Bronchial epithelial cell (primary cell): ENCODE measurements around the gene DYNLRB1. TPM values are rescaled to one million over a fixed set of nuclear protein-coding genes. Genes with fewer than 3 reads are reported as not detected.

ENCODE experiments used
- DNase-seq: peaks from one replicate; pipeline ENCODE4 v3.0.0-alpha.2; 2010; ENCODE audit warnings: low read depth
- FAIRE-seq: peaks from 2 replicates; lab custom pipeline; 2011; peaks lifted over from hg19 to GRCh38; lab: Jason Lieb, UNC
- H3K27me3 ChIP-seq: 2 replicates; pipeline ENCODE4 v1.5.1; 2011; ENCODE audit warnings: low read length; ENCODE audit not compliant: control insufficient read depth, insufficient read depth
- H3K36me3 ChIP-seq: 2 replicates; pipeline ENCODE4 v1.5.1; 2011; ENCODE audit warnings: low read length; ENCODE audit not compliant: control insufficient read depth, insufficient read depth
- H3K4me3 ChIP-seq: 2 replicates; pipeline ENCODE4 v1.5.1; 2011; ENCODE audit warnings: mild to moderate bottlenecking, low read depth, low read length, control low read depth
- CTCF ChIP-seq: IDR thresholded peaks from 2 replicates; pipeline ENCODE4 v1.5.1; 2011; ENCODE audit warnings: mild to moderate bottlenecking, moderate library complexity, low read length, control low read depth, inconsistent platforms; ENCODE audit not compliant: insufficient read depth, severe bottlenecking
- total RNA-seq: library from RNA; depleted of rRNA; stranded (reverse); fragments of >200 nt; gene quantifications from 2 replicates; pipeline ENCODE4 v1.2.1, GENCODE V29; 2014

The DYNLRB1 gene
- total RNA-seq, 1 donor from 2014 or later, result 12.6 TPM

DNA sequence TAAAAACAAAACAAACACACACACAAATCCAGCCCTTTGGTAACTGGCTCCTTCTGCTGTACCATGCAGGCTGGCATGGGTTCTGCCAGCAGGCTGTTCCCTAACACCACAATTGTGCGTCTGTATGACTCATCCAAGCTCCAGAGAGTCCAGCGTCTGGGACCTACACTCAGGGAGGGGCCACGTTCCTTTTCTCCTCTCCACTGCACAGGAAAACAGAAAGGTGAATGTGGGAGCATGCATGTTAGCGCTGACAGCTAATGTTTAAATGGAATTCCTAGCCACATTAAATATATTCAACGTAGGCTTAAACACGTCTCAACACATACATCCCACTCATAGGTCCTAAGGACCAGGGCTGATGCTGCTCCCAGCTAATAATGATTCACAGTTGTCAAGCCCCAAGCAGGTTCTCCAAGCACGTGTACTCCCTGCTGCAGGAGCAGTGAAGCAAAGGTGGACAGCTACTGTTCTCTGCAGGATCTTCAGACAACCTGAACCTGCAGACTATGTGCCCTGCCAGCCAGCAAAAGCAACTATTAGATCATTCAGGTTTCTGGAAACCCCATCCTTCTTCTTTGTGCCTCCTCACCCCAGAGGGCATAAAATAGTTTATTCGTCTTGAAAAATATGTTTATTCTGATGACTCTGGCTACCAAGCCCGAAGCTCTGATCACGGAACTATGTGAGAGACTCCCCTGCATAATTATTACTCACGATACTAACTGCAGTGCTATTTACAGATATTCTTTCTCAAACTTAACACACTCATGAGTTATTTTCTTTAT, 63.2 kb downstream of the DYNLRB1 start:
- peak; percentile 95 for FAIRE-seq

DNA sequence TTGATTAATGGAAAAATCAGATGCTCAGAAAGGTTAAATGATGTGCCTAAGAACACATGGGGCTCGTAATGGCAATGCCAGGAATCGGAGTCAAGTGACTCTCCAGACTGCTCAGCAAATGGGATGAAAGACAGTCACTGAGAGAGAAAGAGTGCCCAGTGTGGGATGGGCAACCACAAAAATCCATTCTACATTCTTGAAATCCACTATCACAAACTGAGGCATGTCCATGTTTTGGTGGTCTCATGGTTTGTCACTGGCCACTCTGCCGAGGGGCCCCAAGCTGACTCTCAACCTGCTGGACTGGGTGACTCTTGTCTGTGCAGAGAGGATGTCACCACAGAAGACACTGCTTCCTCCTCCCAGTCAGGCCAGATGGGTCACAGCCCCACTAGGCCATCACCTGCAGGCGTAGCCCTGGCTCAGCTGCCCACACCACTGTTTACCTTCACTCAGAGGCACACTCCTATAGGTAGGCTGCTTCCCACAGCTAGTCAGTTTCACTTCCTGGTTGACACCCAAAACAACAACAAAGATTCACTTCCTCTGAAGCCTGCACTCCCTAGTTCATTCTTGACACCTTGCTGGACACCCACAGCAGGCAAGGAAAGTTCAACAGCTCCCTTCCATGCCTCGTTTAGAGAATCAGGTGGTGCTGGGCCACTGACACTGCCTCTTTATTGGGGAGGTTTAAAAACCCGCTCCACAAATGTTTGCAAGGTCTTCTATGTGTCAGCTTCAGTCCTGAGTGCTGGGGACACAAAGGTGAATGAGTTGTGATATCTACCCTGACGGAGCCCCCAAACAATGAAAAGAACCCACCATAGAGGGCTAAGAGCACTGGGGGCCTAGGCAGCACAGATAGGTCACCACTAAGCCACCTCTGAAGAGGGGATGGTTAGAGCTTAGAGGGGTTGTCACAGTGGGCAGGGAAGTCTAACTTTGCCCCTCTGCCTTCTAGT, 64.0 kb downstream of the DYNLRB1 start:
- Histone ChIP-seq H3K27me3 (no peaks in the 10 kb centered on the region), H3K4me3 (no peak overlapping the region), H3K36me3 (peaks cover 3% of the 10 kb centered on the region)
- DNase-seq (peak; percentile 44), FAIRE-seq (no peak)
- no peak for TF ChIP-seq CTCF

More for the DNA sequence above, 63.2 kb downstream of the DYNLRB1 start:
- no peak overlapping the region for H3K4me3 ChIP-seq
- TF ChIP-seq CTCF, result peak; percentile 79
- H3K27me3 ChIP-seq, result no peaks in the 10 kb centered on the region
- DNase-seq, result peak; percentile 99
- H3K36me3 ChIP-seq, result peaks cover 1% of the 10 kb centered on the region

DNA sequence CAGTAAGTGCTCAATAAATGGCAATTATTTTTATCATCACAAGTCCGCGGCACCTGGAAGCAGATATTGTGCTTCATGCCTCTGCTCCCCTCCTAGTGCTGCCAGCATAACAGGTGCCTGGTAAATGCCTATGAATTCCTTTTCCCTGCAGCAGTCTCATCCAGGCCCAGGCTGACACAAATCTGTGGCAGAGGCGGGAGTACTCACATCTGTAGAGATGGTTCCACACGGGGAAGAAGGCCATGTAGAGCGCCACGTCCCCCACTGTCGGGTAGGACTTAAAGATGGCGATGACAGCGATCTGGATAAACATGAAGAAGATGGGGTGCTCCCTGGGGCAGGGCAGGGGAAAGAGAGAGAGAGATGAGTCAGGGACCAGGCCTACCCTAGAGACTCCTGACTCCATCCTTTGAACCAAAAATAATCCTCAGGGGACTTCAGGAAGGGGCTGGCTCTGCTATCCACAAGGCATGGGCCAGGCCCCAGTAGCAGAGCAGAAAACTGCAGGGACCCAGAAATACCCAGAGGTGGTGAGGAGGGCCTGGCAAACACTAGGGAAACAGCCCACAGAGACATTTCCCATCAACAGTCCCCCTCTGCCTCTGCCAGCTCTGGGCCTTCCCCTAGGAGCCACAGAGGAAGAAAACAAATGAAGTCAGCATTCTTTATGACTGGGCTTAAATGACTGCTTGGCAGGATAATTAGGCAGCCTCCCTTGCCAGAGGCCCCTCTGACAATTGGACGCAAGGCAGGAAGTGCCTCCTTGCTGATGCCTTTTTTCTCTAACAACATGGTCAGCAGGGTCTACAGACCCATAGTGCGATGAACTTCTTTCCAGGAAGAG, 65.3 kb downstream of the DYNLRB1 start:
- Histone ChIP-seq H3K36me3 (peaks cover 3% of the 10 kb centered on the region), H3K27me3 (no peaks in the 10 kb centered on the region), H3K4me3 (no peak overlapping the region)
- no peak for TF ChIP-seq CTCF
- DNase-seq, result no peak
- FAIRE-seq, result no peak

DNA sequence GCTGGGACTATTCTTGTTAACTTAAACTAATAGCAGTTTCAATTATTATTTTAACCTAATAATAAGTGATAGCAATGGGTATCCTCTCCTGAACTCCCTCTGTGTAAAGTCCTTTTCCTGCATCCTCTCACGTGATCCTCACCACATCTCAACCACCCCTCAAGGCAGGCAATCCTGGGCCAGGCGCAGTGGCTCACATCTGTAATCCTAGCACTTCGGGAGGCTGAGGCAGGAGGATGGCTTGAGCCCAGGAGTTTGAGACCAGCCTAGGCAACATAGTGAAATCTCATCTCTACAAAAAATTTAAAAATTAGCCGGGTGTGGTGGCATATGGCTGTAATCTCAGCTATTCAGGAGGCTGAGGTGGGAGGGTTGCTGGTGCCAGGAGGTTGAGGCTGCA, 66.0 kb downstream of the DYNLRB1 start:
- no peak for DNase-seq
- Histone ChIP-seq H3K27me3 (no peaks in the 10 kb centered on the region), H3K4me3 (no peak overlapping the region), H3K36me3 (peaks cover 3% of the 10 kb centered on the region)
- no peak for FAIRE-seq
- TF ChIP-seq CTCF, result no peak

GRCh38 chr20:34582911-34583310, 66.7 kb downstream of the DYNLRB1 start:
- peak; percentile 60 for FAIRE-seq
- TF ChIP-seq CTCF, result no peak
- no peak overlapping the region for H3K4me3 ChIP-seq
- no peak for DNase-seq
- no peaks in the 10 kb centered on the region for H3K27me3 ChIP-seq
- peaks cover 3% of the 10 kb centered on the region for H3K36me3 ChIP-seq
